Kidney epithelial cell (primary cell): ENCODE measurements around the gene EIF3D. TPM values are rescaled to one million over a fixed set of nuclear protein-coding genes. Genes with fewer than 3 reads are reported as not detected.
A peak's percentile ranks its signal among the peaks of the same experiment; 100 is the strongest.

Experiments used
- DNase-seq: peaks from one replicate; pipeline ENCODE4 v3.0.0-alpha.2; 2010; ENCODE audit warnings: low read depth
- H3K27me3 ChIP-seq: 2 replicates; pipeline ENCODE4 v1.6.0; 2011; ENCODE audit warnings: low read length; ENCODE audit not compliant: control insufficient read depth, insufficient read depth
- H3K36me3 ChIP-seq: 2 replicates; pipeline ENCODE4 v1.5.1; 2011; ENCODE audit warnings: low read length; ENCODE audit not compliant: control insufficient read depth, insufficient read depth
- H3K4me3 ChIP-seq: 2 replicates; pipeline ENCODE4 v1.5.1; 2011; ENCODE audit warnings: low read depth, mild to moderate bottlenecking, control low read depth, low read length
- CTCF ChIP-seq: IDR thresholded peaks from 2 replicates; pipeline ENCODE4 v1.5.1; 2011; ENCODE audit warnings: mild to moderate bottlenecking, moderate library complexity, low read length, control low read depth, inconsistent platforms; ENCODE audit not compliant: insufficient read depth, poor library complexity, severe bottlenecking
- total RNA-seq: library from RNA; depleted of rRNA; stranded (reverse); fragments of >200 nt; gene quantifications from 2 replicates; pipeline ENCODE4 v1.2.3, GENCODE V29; 2015

Gene EIF3D
- total RNA-seq, 1 donor from 2014 or later: 619 TPM

- no peak for DNase-seq
- no peak overlapping the region for H3K4me3 ChIP-seq
- TF ChIP-seq CTCF: no peak
- no peaks in the 10 kb centered on the region for H3K36me3 ChIP-seq
- H3K27me3 ChIP-seq: no peaks in the 10 kb centered on the region
Measured at GRCh38 chr22:36492109-36492508, 36.9 kb downstream of the EIF3D start.

GRCh38 chr22:36491155-36491554, 37.8 kb downstream of the EIF3D start:
- no peak for DNase-seq
- H3K27me3 ChIP-seq: no peaks in the 10 kb centered on the region
- H3K36me3 ChIP-seq: no peaks in the 10 kb centered on the region
- H3K4me3 ChIP-seq: no peak overlapping the region
- TF ChIP-seq CTCF: no peak

GRCh38 chr22:36486619-36487384, 42.2 kb downstream of the EIF3D start:
- no peak for DNase-seq
- TF ChIP-seq CTCF: peak; percentile 57
- H3K36me3 ChIP-seq: no peaks in the 10 kb centered on the region

GRCh38 chr22:36481393-36482168, 47.4 kb downstream of the EIF3D start, which contains the start of gene TXN2:
Gene TXN2 (minus strand): TSS chr22:36481640. CDS start chr22:36480837, 803 bp downstream.
- DNase-seq: peak; percentile 69
- Histone ChIP-seq H3K4me3 (peak within 1 kb of the TSS; percentile 92), H3K36me3 (no peaks in the 10 kb centered on the region), H3K27me3 (no peaks in the 10 kb centered on the region)
- no peak for TF ChIP-seq CTCF

More at GRCh38 chr22:36486619-36487384, 42.2 kb downstream of the EIF3D start:
- H3K4me3 ChIP-seq: no peak overlapping the region
- H3K27me3 ChIP-seq: no peaks in the 10 kb centered on the region

- Histone ChIP-seq H3K27me3 (no peaks in the 10 kb centered on the region), H3K36me3 (peaks cover 1% of the 10 kb centered on the region), H3K4me3 (peak overlapping the region; percentile 92)
- DNase-seq: no peak
- TF ChIP-seq CTCF: no peak
Measured at GRCh38 chr22:36480941-36481392, 48.0 kb downstream of the EIF3D start.
